IPS-18c (cell line): ENCODE measurements around the gene ZFTA.

ENCODE experiments used
- H3K4me3 ChIP-seq: 2 replicates; pipeline ENCODE4 v1.7.0; 2013; ENCODE audit warnings: low read depth, mild to moderate bottlenecking, low read length, moderate library complexity; ENCODE audit not compliant: insufficient read depth
- H3K9me3 ChIP-seq: one replicate; pipeline ENCODE4 v1.6.1; 2013; ENCODE audit warnings: mild to moderate bottlenecking, low read length, moderate library complexity; ENCODE audit not compliant: control insufficient read depth, insufficient read depth

Gene ZFTA

GRCh38 chr11:63719001-63719400, 49.6 kb downstream of the ZFTA start:
- no peaks in the 10 kb centered on the region for H3K9me3 ChIP-seq
- H3K4me3 ChIP-seq, result no peak overlapping the region
